ENCODE data around the gene TNFRSF9.
"Not testable (repeated sequence)": the region's sequence is repeated elsewhere in the genome, so short reads cannot be mapped to it uniquely, and the experiment has no call there.

The TNFRSF9 gene

DNA sequence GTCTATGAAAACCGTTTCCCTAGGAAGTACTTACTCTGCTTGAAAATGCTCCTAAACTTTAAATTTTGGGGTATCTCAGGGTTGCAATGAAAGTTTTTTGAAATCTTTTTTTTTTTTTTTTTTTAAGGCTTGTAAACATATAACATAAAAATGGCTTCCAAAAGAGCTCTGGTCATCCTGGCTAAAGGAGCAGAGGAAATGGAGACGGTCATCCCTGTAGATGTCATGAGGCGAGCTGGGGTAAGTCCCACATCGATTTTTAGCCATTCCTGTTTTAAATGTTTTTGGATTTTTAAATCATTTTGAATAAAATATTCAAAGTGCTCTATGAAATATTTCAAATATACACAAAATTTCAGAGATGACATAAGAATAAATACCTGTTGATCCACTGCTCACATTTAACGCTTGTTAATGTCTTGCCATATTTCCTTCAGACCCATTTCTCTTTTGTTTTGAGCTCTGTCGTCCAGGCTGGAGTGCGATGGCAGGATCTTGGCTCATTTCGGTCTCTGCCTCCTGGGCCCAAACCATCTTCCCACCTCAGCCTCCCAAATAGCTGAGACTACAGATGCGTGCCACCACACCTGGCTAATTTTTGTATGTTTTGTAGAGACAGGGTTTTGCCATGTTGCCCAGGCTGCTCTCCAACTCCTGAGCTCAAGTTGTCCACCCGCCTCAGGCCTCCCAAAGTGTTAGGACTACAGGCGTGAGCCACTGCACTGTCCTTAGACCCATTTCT lies 22.2 kb upstream of the TNFRSF9 start:
- in situ Hi-C loops (cut with HindIII; ENCODE audit: low pct_ligation_motif_present, low pct_unique_long_range_greater_than_20kb, low sequenced_read_pairs): no loop called here
- no peak for DNase-seq

DNA sequence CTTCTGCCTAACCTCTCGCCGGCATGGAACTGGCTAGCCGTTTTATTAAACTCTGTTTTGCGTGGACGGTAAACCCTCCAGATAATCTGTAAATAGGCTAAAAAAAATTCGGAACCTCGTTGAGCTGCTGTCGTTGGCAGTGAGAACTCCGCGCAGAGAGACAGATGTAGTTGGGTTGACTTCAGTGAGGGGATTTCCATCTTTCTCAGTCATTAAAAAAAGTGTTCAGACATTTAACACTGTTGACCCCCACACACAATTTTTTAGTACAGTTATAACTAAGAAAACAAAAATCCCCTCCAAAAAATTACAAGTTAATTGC lies 21.3 kb upstream of the TNFRSF9 start:
- in situ Hi-C loops (cut with HindIII; ENCODE audit: low pct_ligation_motif_present, low pct_unique_long_range_greater_than_20kb, low sequenced_read_pairs): no loop called here
- DNase-seq: no peak

DNA sequence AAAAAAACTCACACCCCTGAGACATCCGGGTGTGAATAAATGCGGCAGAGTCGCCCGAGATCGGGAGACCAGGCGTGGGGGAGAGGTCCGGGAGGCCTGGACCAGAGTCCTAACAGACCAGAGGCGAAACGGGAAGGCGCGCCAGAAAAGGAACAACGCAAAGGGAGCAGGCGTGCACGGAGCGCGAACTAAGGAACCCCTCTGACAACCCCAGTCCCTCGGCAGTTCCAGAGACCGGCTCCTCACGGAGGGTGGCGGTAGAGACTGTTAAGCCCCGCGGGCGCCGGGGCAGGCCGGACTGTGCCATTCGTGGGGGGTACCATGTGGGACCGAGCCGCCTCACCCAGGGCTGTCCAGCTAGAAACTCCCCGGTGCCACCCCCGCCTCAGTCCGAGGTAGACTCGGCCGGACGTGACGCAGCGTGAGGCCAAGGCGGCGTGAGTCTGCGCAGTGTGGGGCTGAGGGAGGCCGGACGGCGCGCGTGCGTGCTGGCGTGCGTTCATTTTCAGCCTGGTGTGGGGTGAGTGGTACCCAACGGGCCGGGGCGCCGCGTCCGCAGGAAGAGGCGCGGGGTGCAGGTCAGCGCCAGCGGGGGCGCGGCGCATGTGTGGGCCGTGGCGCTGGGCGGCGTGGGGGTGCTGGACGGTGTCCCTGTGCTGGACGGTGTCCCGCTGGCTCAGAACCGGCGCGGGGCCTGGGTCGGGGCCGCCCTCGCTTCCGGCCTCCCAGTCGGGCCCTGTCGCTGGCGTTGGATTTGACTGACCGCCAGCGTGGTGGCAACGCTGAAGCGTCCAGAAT lies 20.8 kb upstream of the TNFRSF9 start, which contains the start of gene PARK7:
PARK7 (plus strand) TSS at position 496 of the 798 bp plus-strand sequence. CDS start 1,075 bp downstream, outside the sequence.
- DNase-seq: peak; percentile 98
- in situ Hi-C loops (cut with HindIII; ENCODE audit: low pct_ligation_motif_present, low pct_unique_long_range_greater_than_20kb, low sequenced_read_pairs): no loop called here

DNA sequence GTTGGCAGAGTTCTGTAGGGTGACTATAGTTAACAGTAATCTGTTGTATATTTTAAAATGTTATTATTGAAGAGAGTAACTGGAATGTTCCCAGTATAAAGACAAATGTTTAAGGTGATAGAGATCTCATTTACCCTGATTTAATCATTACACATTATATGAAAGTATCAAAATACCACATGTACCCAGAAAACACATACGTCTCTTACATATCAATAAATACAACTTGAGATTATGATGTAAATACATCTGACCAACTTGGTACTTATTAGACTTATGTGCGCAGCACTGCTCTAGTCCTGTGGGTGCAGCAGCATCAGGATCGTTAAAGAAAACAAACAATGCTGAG lies 20.2 kb upstream of the TNFRSF9 start:
- in situ Hi-C loops (cut with HindIII; ENCODE audit: low pct_ligation_motif_present, low pct_unique_long_range_greater_than_20kb, low sequenced_read_pairs): no loop called here

DNA sequence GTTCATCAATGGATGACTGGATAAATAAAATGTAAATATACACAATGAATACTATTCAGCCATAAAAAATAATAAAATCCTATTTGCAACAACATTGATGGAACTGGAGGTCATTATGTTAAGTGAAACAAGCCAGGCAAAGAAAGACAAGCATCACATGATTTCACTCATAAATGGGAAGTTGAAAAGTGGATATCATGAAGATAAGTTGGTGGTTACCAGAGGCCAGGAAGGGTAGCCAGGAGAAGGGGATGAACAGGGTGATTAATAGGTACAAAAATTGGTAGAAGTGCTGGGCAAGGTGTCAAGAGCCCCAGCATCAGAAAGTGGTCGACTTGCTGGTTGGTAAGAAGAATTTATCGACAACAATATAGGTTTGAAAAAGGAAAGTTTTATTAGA lies 19.5 kb upstream of the TNFRSF9 start:
- DNase-seq: no peak
- in situ Hi-C loops (cut with HindIII; ENCODE audit: low pct_ligation_motif_present, low pct_unique_long_range_greater_than_20kb, low sequenced_read_pairs): no loop called here

More for the DNA sequence above, 20.2 kb upstream of the TNFRSF9 start:
- no peak for DNase-seq

DNA sequence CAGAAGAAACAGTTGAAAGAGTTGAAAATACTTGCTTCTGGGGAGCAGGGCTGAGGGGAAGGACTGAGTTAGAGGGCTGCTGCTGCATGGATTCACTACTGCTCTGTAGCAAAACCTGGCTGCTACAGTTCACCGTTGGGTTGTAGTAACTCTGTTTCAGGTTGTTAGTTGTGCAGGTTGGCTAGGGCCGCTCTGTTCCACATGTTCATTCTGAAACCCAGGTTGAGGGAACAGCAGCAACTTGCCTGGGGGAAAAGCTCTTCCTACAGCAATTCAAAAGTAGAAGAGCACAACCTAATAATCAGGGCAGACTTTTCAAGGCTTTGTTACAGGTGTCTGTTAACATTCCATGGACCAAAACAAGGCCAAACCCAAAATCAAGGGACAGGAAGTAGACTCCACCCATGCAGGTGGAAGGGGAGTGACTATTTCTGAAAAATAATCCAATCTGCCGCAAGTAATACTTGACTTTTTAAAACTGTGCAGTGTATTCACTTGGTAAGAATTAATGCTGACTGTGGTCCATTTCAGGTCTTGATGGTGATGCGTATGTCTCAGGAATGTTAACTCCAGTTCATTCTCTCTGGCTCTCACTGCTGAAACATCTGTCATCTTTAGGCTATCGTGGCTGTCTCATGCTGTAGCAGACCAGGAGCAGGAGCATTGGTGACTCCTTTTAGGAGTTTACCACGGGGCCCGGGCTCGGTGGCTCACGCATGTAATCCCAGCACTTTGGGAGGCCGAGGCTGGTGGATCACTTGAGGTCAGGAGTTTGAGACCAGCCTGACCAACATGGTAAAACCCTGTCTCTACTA lies 15.8 kb upstream of the TNFRSF9 start:
- peak; percentile 16 for DNase-seq
- in situ Hi-C loops (cut with HindIII; ENCODE audit: low pct_ligation_motif_present, low pct_unique_long_range_greater_than_20kb, low sequenced_read_pairs): no loop called here

DNA sequence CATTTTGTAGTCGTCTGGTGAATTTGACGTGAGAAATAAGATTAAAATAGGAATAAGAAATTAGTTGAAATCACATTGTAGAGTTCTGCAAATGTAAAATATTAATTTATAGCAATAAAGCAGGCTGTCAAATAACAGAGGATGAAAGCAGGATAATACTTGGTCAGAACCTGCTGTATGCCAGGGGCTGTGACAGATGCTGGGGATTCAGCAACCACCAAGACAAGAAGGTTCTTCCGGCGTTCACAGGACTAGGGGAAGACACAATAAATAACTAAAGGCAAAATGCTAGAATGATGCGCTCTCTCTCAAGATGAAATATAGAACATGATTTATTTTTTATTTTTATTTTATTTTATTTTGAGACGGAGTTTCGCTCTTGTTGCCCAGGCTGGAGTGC lies 14.0 kb upstream of the TNFRSF9 start:
- in situ Hi-C loops (cut with HindIII; ENCODE audit: low pct_ligation_motif_present, low pct_unique_long_range_greater_than_20kb, low sequenced_read_pairs): no loop called here
- no peak for DNase-seq

DNA sequence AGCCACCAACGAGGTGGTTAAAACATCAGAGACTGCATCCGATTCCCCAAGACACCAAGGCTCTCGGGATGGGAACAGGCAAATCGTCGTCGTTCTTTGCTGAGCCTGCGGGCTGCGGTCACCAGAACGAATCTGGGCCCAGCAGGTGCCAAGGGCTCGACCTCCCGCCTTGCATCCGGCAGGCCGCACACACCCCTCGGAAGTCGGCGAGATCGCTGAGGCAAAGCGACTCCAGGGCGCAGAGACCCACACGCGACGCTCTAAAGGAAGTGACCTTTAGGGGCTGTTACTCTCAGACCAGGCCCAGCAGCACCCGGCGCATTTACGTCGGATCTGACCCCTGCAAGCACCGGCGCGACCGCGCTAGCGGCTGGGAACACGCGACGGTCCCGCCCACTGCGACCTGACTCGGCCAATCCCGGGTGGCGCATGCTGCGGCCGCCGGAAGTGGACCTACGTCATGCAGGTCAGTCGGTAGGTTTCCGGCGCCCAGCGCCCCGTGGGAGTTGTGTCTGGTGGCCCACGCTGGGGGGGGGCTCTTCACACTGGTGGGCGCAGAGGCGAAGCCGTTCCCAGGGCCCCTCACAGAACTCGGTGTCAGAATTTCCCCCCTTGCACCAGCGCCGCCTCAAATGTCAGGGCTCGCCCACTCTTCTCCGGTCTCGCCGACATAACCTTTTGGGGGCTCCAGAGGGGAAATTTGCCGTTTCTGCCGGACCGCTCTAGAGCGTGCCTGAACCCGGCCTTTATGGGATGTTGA lies 13.4 kb upstream of the TNFRSF9 start:
- in situ Hi-C loops (cut with HindIII; ENCODE audit: low pct_ligation_motif_present, low pct_unique_long_range_greater_than_20kb, low sequenced_read_pairs): no loop called here
- peak; percentile 87 for DNase-seq

DNA sequence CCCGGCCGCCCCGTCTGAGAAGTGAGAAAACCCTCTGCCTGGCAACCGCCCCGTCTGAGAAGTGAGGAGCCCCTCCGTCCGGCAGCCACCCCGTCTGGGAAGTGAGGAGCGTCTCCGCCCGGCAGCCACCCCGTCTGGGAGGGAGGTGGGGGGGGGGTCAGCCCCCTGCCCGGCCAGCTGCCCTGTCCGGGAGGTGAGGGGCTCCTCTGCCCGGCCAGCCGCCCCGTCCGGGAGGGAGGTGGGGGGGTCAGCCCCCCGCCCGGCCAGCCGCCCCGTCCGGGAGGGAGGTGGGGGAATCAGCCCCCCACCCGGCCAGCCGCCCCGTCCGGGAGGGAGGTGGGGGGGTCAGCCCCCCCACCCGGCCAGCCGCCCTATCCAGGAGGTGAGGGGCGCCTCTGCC lies 12.2 kb upstream of the TNFRSF9 start:
- DNase-seq; in situ Hi-C loops (cut with HindIII; ENCODE audit: low pct_ligation_motif_present, low pct_unique_long_range_greater_than_20kb, low sequenced_read_pairs): not testable (repeated sequence)

DNA sequence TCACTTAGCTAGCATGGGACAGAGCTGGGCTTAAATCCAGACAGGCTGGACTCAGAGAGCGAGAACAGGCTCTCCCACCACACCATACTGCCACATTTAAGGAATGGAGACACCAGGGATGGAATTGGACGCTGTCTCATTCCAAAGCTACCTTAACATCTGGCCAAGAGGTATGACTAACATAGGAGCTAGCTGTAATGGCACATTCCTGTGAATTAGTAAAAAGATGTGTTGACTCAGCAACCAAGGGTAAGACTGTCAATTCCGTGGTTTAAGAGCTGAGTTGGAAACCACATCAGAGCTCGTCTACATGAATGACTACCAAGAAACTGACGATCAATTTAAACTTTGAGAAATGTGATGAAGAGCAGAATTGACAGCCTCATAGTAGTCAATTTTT lies 8.3 kb upstream of the TNFRSF9 start:
- DNase-seq: peak; percentile 79
- in situ Hi-C loops (cut with HindIII; ENCODE audit: low pct_ligation_motif_present, low pct_unique_long_range_greater_than_20kb, low sequenced_read_pairs): no loop called here

DNA sequence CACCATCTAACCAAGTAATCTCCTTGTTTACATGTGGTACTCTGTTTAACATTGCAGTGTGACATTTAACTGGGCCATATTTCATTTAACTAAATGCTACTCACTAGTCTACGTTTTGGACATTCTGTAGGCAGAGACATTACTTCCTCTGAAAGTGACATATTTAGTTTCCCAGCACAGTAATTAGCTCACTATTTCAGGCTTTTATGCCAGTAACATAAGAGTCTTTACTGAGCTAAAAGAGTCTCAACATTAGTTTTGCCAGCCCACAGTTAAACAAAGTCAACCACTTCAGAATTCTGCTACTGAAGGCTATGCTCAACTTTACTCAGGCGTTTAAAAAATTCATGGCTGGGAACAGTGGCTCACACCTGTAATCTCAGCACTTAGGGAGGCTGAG lies 2.6 kb upstream of the TNFRSF9 start:
- in situ Hi-C loops (cut with HindIII; ENCODE audit: low pct_ligation_motif_present, low pct_unique_long_range_greater_than_20kb, low sequenced_read_pairs): no loop called here

DNA sequence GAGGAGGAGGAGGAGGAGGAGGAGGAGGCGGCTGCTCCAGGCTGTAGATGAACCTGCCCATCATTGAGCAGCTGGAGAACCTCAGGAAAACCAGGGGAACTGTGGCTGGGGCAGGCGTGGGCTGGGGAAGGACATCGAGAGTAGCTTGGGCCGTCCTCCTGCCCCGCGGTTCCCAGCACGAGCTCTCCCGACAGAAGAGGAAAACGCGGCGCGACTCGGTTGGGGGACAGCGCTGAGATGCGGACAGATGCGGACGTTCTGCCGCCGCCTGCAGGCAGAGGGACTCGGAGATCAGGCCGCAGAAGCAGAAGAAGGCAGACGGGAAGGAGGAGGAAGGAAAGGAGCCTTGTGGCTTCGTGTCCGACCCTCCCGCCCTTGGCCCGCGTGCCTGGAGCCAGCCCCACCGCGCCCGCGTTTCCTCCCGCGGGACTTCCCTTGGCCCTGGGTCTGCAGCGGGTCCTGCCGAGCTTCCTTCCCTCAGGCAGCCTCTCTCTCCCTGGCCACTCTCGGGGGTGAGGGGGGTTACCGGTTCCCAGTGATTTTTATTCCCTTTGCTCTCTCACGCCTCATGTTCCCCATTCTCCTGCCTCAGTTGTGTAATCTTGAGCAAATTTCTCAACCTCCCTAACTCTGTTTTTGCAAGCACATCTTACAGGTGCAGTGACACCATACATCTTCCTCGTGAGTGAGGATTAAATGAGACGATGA lies 1.7 kb upstream of the TNFRSF9 start:
- no peak for DNase-seq
- in situ Hi-C loops (cut with HindIII; ENCODE audit: low pct_ligation_motif_present, low pct_unique_long_range_greater_than_20kb, low sequenced_read_pairs): no loop called here

More for the DNA sequence above, 2.6 kb upstream of the TNFRSF9 start:
- no peak for DNase-seq

DNA sequence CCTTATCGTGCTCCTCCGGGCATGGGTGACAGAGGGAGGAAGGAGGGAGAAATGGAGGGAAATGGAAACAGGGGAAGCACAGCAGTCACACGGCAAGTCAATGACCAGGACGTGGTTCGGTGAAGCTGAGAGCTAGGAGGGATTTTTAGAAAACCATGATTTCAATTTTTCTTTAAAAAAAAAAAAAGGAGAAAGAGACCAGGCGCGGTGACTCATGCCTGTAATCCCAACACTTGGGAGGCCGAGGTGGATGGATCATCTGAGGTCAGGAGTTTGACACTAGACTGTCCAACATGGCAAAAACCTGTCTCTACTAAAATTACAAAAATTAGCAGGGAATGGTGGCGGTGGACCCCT lies 776 bp upstream of the TNFRSF9 start:
- DNase-seq: peak; percentile 42
- in situ Hi-C loops (cut with HindIII; ENCODE audit: low pct_ligation_motif_present, low pct_unique_long_range_greater_than_20kb, low sequenced_read_pairs): no loop called here

DNA sequence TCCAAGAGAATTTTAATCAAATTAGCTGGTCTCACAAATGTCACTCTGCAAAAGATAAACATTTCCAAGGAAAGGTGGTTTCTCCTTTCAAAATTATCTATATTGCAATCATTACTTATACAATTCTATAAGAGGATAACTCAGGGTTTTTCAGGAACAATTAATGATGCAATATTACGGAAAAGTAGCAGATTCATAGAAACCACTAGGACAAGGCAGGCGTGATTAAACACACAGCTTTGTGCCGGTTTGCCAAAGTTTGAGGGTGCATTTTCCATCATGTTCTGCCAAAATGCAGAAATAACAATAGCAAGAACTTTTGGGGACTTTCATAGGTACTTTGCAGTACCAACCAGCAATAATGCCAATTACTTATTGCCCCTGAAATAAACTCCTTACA lies 605 bp downstream of the TNFRSF9 start:
- in situ Hi-C loops (cut with HindIII; ENCODE audit: low pct_ligation_motif_present, low pct_unique_long_range_greater_than_20kb, low sequenced_read_pairs): no loop called here
- DNase-seq: no peak

DNA sequence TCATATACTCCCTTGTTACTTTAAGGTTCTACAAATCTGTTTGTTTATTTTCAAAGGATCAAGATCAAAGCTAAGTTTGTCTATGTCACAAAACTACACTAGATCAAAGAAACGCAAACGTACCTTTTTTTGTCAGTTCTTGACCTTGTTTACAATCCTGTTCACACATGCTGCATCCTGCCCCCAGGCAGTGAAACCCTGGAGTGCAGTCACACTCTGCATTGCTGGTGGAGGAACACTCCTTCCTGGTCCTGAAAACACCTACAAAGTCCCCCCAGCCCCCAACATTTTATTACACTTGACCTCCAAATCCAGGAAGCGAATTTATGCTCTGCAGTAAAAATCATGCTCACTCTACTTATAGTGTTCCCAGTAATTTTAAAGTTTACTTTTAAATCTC lies 2.6 kb downstream of the TNFRSF9 start:
- DNase-seq: no peak
- in situ Hi-C loops (cut with HindIII; ENCODE audit: low pct_ligation_motif_present, low pct_unique_long_range_greater_than_20kb, low sequenced_read_pairs): no loop called here

DNA sequence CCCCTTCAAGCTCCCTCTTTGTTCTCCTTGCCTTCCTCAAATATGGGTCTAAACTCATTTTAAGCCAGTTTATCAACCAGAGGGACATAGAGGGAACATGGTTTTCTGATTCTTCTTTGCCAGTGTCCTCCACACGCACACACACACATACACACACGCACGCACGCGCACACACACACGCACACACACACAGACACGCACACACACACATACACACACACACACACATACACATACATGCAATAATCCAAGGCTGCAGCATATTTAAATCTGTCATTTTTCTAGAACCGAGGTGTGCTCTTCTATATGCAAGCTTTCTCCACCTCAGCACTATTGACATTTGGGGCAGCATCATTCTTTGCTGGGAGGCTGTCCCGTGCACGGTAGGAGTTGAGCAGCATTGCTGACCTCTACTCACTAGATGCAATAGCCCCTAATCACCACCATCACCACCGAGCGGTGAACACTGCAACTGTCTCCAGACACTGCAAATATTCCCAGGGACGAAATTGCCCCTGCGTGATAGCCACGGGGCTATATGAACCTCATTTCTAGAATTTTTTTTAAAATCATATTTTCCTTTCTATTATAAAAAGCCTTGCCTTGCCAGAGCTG lies 8.0 kb downstream of the TNFRSF9 start:
- DNase-seq: no peak
- in situ Hi-C loops (cut with HindIII; ENCODE audit: low pct_ligation_motif_present, low pct_unique_long_range_greater_than_20kb, low sequenced_read_pairs): no loop called here

DNA sequence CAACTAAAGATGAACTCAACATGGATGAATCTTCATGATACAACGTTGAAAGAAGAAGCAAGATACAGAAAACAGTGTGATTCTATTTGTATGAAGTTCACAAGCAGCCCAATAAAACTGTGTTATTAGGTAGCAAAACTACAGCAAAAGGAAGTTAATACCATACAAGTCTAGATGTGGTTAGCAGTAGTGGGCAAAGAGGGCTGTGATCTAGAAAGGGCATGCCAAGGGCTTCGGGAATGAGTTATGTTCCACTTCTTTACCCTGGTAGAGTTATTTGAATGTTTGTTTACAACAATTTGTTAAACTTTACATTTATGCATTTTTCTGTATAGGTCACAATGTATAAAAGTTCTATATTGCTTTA lies 9.2 kb downstream of the TNFRSF9 start:
- DNase-seq: no peak
- in situ Hi-C loops (cut with HindIII; ENCODE audit: low pct_ligation_motif_present, low pct_unique_long_range_greater_than_20kb, low sequenced_read_pairs): no loop called here
